Nephron progenitor cell (in vitro differentiated cells): ENCODE results near the gene DPYSL4.

ENCODE experiments used
- DNase-seq: peaks from one replicate; pipeline ENCODE4 v3.0.0; 2021
- H3K27ac Mint-ChIP-seq: 2 replicates; pipeline ENCODE4 v1.8.0; 2021; ENCODE audit warnings: mild to moderate bottlenecking, moderate library complexity, mixed read lengths
- H3K27me3 Mint-ChIP-seq: 2 replicates; pipeline ENCODE4 v1.8.0; 2021; ENCODE audit warnings: mild to moderate bottlenecking, low read depth, mixed read lengths; ENCODE audit not compliant: poor library complexity
- H3K36me3 Mint-ChIP-seq: 2 replicates; pipeline ENCODE4 v1.8.0; 2021; ENCODE audit warnings: low read depth, mixed read lengths
- H3K4me1 Mint-ChIP-seq: 2 replicates; pipeline ENCODE4 v1.8.0; 2021; ENCODE audit warnings: mixed read lengths
- H3K4me3 Mint-ChIP-seq: 2 replicates; pipeline ENCODE4 v1.8.0; 2021; ENCODE audit warnings: mild to moderate bottlenecking, moderate library complexity, mixed read lengths
- H3K9me3 Mint-ChIP-seq: 2 replicates; pipeline ENCODE4 v1.8.0; 2021; ENCODE audit warnings: mild to moderate bottlenecking, moderate library complexity, mixed read lengths
- TF ChIP-seq, protein P1 (sequence below): fragments of 200-600 bp; sonication (generic); IDR thresholded peaks from 2 replicates; pipeline ENCODE4 v1.5.0; 2021; ENCODE audit warnings: antibody characterized with exemption

The DPYSL4 gene

DNA sequence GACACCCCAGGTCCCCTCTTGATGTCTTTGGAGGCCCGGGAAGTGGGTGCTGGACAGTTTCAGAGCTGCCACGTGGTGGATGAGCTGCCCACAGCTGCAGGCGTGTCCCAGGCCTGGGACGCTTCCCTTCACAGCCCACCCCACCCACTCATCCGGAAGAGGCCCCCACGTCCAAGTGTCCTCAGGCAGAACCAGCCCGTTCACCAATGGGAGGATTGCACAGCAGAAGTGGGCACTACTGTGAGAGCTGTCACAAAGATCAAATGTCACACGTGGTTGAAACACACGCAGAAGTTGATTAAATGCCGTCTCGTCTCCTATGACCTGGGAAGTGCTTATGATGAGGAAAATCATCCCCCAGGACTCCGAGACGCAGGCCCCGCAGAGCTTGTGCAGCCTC is 68.1 kb downstream of the DPYSL4 start:
- Mint-ChIP-seq H3K9me3 (no peaks in the 10 kb centered on the region), H3K4me1 (peaks cover 46% of the 10 kb centered on the region), H3K36me3 (no peaks in the 10 kb centered on the region), H3K27me3 (peaks cover 14% of the 10 kb centered on the region), H3K4me3 (no peak overlapping the region), H3K27ac (no peak overlapping the region)
- no peak for DNase-seq
- TF ChIP-seq, protein P1, sequence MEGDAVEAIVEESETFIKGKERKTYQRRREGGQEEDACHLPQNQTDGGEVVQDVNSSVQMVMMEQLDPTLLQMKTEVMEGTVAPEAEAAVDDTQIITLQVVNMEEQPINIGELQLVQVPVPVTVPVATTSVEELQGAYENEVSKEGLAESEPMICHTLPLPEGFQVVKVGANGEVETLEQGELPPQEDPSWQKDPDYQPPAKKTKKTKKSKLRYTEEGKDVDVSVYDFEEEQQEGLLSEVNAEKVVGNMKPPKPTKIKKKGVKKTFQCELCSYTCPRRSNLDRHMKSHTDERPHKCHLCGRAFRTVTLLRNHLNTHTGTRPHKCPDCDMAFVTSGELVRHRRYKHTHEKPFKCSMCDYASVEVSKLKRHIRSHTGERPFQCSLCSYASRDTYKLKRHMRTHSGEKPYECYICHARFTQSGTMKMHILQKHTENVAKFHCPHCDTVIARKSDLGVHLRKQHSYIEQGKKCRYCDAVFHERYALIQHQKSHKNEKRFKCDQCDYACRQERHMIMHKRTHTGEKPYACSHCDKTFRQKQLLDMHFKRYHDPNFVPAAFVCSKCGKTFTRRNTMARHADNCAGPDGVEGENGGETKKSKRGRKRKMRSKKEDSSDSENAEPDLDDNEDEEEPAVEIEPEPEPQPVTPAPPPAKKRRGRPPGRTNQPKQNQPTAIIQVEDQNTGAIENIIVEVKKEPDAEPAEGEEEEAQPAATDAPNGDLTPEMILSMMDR, result no peak
